GM12878 (cell line): ENCODE measurements around the gene BORCS8.

ENCODE experiments used
- CREB1 ChIP-seq: IDR thresholded peaks from 2 replicates; pipeline ENCODE4 v1.6.1; 2012; ENCODE audit warnings: low read depth, mild to moderate bottlenecking, inconsistent platforms
- EGR1 ChIP-seq, 2 experiments: IDR thresholded peaks; 1 replicate in 1 of 2; 2 replicates in 1 of 2; pipeline ENCODE4 v1.6.1; 2011 to 2012; ENCODE audit warnings: low read depth in 2 of 2, low read length in 2 of 2, borderline replicate concordance in 1 of 2, mild to moderate bottlenecking in 1 of 2, moderate library complexity in 1 of 2
- EP300 ChIP-seq, 2 experiments: fragments of 150-350 bp in 1 of 2; IDR thresholded peaks; 2 replicates each; pipeline ENCODE4 v1.6.1; 2011 to 2012; ENCODE audit warnings: low read depth in 2 of 2, low read length in 2 of 2, borderline replicate concordance in 1 of 2, improper control_type of control experiment in 1 of 2, inconsistent platforms in 1 of 2; ENCODE audit not compliant: control insufficient read depth in 1 of 2
- FOXK2 ChIP-seq: fragments of 450-650 bp; IDR thresholded peaks from 2 replicates; pipeline ENCODE4 v1.6.1; 2017; ENCODE audit warnings: mild to moderate bottlenecking, moderate library complexity
- FOXM1 ChIP-seq: IDR thresholded peaks from 2 replicates; pipeline ENCODE4 v1.6.1; 2012; ENCODE audit warnings: low read depth, mild to moderate bottlenecking, inconsistent platforms, low read length, moderate library complexity
- HDAC6 ChIP-seq: fragments of 200-600 bp; sonication (generic); IDR thresholded peaks from one replicate; pipeline ENCODE4 v1.8.0; 2017; ENCODE audit warnings: antibody characterized with exemption; ENCODE audit not compliant: unreplicated experiment
- POLR2A ChIP-seq: IDR thresholded peaks from 2 replicates; pipeline ENCODE4 v1.6.1; 2011; ENCODE audit warnings: low read depth, mild to moderate bottlenecking, low read length
- RCOR1 ChIP-seq: conservative IDR thresholded peaks from 2 replicates; pipeline ENCODE4 v1.6.1; 2012; ENCODE audit warnings: low read depth, low read length, improper control_type of control experiment
- TF ChIP-seq, protein P1 (sequence below), 3 experiments: IDR thresholded peaks in 2 of 3; conservative IDR thresholded peaks in 1 of 3; 2 replicates each; pipeline ENCODE4 v1.5.1; 2011; ENCODE audit warnings: low read depth in 3 of 3, low read length in 3 of 3, mild to moderate bottlenecking in 3 of 3, control low read depth in 2 of 3, moderate library complexity in 2 of 3, inconsistent platforms in 1 of 3, mixed read lengths in 1 of 3; ENCODE audit not compliant: control insufficient read depth in 2 of 3, insufficient read depth in 1 of 3; ENCODE audit errors: extremely low read depth in 1 of 3
- TF ChIP-seq, protein P2 (sequence below): fragments of 450-650 bp; IDR thresholded peaks from 2 replicates; pipeline ENCODE4 v1.6.1; 2017; ENCODE audit warnings: mild to moderate bottlenecking, moderate library complexity
- TF ChIP-seq, protein P3 (sequence below): IDR thresholded peaks from 2 replicates; pipeline ENCODE4 v1.6.1; 2012; ENCODE audit warnings: low read length, inconsistent platforms
- TF ChIP-seq, protein P4 (sequence below): IDR thresholded peaks from 2 replicates; pipeline ENCODE4 v1.6.1; 2012; ENCODE audit warnings: mild to moderate bottlenecking, low read depth, low read length

DNA sequence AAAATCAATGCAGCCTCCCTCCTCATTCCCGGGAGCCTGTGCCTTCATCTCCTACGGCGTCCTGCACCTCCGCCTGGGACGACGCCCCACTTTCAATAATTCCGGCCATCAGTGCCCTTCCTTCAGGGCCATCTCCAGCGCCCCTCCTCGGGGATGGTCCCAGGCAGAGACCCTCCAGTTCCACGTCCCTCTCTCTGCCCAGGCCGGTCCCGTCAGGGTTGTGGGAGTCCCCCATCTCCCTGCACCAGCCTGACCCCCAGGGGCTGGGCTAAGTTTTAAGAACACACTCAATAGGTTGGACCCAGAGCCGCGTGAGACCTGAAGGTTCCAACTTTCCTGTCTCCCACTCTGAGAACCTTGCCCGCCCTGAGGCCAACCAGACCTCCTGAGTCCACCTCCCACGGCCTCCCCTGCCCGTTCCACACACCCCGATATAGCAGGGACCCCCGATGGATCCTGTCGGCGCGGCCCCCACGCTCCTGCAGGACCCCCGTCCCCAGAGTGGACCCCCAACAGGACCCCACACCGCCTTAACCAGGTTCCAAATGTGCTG lies 54.3 kb downstream of the BORCS8 start:
- TF ChIP-seq EP300 (IDR thresholded peaks at IDR 0.05; ENCODE audit: borderline replicate concordance in 1 of 2, control insufficient read depth in 1 of 2, low read depth in 2 of 2, low read length in 2 of 2): no peak
- no peak for TF ChIP-seq FOXK2
- no peak for TF ChIP-seq CREB1
- no peak for TF ChIP-seq FOXM1
- TF ChIP-seq, protein P1, sequence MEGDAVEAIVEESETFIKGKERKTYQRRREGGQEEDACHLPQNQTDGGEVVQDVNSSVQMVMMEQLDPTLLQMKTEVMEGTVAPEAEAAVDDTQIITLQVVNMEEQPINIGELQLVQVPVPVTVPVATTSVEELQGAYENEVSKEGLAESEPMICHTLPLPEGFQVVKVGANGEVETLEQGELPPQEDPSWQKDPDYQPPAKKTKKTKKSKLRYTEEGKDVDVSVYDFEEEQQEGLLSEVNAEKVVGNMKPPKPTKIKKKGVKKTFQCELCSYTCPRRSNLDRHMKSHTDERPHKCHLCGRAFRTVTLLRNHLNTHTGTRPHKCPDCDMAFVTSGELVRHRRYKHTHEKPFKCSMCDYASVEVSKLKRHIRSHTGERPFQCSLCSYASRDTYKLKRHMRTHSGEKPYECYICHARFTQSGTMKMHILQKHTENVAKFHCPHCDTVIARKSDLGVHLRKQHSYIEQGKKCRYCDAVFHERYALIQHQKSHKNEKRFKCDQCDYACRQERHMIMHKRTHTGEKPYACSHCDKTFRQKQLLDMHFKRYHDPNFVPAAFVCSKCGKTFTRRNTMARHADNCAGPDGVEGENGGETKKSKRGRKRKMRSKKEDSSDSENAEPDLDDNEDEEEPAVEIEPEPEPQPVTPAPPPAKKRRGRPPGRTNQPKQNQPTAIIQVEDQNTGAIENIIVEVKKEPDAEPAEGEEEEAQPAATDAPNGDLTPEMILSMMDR (IDR thresholded peaks at IDR 0.05 in 2 of 3, conservative IDR thresholded peaks at IDR 0.05 in 1 of 3; ENCODE audit: control insufficient read depth in 2 of 3, extremely low read depth in 1 of 3, insufficient read depth in 1 of 3, low read depth in 3 of 3, low read length in 3 of 3): no peak
- TF ChIP-seq, protein P2, sequence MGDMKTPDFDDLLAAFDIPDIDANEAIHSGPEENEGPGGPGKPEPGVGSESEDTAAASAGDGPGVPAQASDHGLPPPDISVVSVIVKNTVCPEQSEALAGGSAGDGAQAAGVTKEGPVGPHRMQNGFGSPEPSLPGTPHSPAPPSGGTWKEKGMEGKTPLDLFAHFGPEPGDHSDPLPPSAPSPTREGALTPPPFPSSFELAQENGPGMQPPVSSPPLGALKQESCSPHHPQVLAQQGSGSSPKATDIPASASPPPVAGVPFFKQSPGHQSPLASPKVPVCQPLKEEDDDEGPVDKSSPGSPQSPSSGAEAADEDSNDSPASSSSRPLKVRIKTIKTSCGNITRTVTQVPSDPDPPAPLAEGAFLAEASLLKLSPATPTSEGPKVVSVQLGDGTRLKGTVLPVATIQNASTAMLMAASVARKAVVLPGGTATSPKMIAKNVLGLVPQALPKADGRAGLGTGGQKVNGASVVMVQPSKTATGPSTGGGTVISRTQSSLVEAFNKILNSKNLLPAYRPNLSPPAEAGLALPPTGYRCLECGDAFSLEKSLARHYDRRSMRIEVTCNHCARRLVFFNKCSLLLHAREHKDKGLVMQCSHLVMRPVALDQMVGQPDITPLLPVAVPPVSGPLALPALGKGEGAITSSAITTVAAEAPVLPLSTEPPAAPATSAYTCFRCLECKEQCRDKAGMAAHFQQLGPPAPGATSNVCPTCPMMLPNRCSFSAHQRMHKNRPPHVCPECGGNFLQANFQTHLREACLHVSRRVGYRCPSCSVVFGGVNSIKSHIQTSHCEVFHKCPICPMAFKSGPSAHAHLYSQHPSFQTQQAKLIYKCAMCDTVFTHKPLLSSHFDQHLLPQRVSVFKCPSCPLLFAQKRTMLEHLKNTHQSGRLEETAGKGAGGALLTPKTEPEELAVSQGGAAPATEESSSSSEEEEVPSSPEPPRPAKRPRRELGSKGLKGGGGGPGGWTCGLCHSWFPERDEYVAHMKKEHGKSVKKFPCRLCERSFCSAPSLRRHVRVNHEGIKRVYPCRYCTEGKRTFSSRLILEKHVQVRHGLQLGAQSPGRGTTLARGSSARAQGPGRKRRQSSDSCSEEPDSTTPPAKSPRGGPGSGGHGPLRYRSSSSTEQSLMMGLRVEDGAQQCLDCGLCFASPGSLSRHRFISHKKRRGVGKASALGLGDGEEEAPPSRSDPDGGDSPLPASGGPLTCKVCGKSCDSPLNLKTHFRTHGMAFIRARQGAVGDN: no peak
- TF ChIP-seq RCOR1: no peak
- no peak for TF ChIP-seq EGR1 (IDR thresholded peaks at IDR 0.05; ENCODE audit: borderline replicate concordance in 1 of 2, low read depth in 2 of 2, low read length in 2 of 2)
- no peak for TF ChIP-seq HDAC6
- TF ChIP-seq, protein P3, sequence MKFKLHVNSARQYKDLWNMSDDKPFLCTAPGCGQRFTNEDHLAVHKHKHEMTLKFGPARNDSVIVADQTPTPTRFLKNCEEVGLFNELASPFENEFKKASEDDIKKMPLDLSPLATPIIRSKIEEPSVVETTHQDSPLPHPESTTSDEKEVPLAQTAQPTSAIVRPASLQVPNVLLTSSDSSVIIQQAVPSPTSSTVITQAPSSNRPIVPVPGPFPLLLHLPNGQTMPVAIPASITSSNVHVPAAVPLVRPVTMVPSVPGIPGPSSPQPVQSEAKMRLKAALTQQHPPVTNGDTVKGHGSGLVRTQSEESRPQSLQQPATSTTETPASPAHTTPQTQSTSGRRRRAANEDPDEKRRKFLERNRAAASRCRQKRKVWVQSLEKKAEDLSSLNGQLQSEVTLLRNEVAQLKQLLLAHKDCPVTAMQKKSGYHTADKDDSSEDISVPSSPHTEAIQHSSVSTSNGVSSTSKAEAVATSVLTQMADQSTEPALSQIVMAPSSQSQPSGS: no peak
- TF ChIP-seq, protein P4, sequence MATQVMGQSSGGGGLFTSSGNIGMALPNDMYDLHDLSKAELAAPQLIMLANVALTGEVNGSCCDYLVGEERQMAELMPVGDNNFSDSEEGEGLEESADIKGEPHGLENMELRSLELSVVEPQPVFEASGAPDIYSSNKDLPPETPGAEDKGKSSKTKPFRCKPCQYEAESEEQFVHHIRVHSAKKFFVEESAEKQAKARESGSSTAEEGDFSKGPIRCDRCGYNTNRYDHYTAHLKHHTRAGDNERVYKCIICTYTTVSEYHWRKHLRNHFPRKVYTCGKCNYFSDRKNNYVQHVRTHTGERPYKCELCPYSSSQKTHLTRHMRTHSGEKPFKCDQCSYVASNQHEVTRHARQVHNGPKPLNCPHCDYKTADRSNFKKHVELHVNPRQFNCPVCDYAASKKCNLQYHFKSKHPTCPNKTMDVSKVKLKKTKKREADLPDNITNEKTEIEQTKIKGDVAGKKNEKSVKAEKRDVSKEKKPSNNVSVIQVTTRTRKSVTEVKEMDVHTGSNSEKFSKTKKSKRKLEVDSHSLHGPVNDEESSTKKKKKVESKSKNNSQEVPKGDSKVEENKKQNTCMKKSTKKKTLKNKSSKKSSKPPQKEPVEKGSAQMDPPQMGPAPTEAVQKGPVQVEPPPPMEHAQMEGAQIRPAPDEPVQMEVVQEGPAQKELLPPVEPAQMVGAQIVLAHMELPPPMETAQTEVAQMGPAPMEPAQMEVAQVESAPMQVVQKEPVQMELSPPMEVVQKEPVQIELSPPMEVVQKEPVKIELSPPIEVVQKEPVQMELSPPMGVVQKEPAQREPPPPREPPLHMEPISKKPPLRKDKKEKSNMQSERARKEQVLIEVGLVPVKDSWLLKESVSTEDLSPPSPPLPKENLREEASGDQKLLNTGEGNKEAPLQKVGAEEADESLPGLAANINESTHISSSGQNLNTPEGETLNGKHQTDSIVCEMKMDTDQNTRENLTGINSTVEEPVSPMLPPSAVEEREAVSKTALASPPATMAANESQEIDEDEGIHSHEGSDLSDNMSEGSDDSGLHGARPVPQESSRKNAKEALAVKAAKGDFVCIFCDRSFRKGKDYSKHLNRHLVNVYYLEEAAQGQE: no peak
- no peak for TF ChIP-seq POLR2A
